Measurements from ENCODE around the gene RFX8.

The RFX8 gene

GRCh38 chr2:101402630-101403029 lies 72.3 kb downstream of the RFX8 start:
- peaks cover 0 to 3% of the 10 kb centered on the region in 2 donors for H3K27me3 ChIP-seq
- TF ChIP-seq, protein P1, sequence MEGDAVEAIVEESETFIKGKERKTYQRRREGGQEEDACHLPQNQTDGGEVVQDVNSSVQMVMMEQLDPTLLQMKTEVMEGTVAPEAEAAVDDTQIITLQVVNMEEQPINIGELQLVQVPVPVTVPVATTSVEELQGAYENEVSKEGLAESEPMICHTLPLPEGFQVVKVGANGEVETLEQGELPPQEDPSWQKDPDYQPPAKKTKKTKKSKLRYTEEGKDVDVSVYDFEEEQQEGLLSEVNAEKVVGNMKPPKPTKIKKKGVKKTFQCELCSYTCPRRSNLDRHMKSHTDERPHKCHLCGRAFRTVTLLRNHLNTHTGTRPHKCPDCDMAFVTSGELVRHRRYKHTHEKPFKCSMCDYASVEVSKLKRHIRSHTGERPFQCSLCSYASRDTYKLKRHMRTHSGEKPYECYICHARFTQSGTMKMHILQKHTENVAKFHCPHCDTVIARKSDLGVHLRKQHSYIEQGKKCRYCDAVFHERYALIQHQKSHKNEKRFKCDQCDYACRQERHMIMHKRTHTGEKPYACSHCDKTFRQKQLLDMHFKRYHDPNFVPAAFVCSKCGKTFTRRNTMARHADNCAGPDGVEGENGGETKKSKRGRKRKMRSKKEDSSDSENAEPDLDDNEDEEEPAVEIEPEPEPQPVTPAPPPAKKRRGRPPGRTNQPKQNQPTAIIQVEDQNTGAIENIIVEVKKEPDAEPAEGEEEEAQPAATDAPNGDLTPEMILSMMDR (IDR thresholded peaks at IDR 0.05), result no peak
- no peaks in the 10 kb centered on the region for H3K4me1 ChIP-seq
- H3K4me3 ChIP-seq, result no peak overlapping the region
- no peak overlapping the region for H3K27ac ChIP-seq
- H3K36me3 ChIP-seq, result no peaks in the 10 kb centered on the region
- no peaks in the 10 kb centered on the region for H3K9me3 ChIP-seq
- no peak for DNase-seq
- intact Hi-C loops (cut with DNase I; ENCODE audit: low total_unique reads), result no loop called here

GRCh38 chr2:101401906-101402305 lies 73.0 kb downstream of the RFX8 start:
- no peaks in the 10 kb centered on the region for H3K4me1 ChIP-seq
- no peaks in the 10 kb centered on the region for H3K9me3 ChIP-seq
- no peak overlapping the region for H3K27ac ChIP-seq
- no peak for DNase-seq
- intact Hi-C loops (cut with DNase I; ENCODE audit: low total_unique reads), result no loop called here
- H3K36me3 ChIP-seq, result no peaks in the 10 kb centered on the region
- TF ChIP-seq, protein P1 (IDR thresholded peaks at IDR 0.05), result no peak
- H3K27me3 ChIP-seq, result peaks cover 0 to 3% of the 10 kb centered on the region in 2 donors
- no peak overlapping the region for H3K4me3 ChIP-seq

- Histone ChIP-seq H3K4me3 (no peak overlapping the region), H3K27me3 (peaks cover 0 to 3% of the 10 kb centered on the region in 2 donors), H3K4me1 (no peaks in the 10 kb centered on the region), H3K36me3 (no peaks in the 10 kb centered on the region), H3K27ac (no peak overlapping the region), H3K9me3 (no peaks in the 10 kb centered on the region)
- intact Hi-C loops (cut with DNase I; ENCODE audit: low total_unique reads), result no loop called here
- TF ChIP-seq, protein P1 (IDR thresholded peaks at IDR 0.05), result no peak
- no peak for DNase-seq
These were observed 73.6 kb downstream of the RFX8 start for GRCh38 chr2:101401326-101401665.

DNA sequence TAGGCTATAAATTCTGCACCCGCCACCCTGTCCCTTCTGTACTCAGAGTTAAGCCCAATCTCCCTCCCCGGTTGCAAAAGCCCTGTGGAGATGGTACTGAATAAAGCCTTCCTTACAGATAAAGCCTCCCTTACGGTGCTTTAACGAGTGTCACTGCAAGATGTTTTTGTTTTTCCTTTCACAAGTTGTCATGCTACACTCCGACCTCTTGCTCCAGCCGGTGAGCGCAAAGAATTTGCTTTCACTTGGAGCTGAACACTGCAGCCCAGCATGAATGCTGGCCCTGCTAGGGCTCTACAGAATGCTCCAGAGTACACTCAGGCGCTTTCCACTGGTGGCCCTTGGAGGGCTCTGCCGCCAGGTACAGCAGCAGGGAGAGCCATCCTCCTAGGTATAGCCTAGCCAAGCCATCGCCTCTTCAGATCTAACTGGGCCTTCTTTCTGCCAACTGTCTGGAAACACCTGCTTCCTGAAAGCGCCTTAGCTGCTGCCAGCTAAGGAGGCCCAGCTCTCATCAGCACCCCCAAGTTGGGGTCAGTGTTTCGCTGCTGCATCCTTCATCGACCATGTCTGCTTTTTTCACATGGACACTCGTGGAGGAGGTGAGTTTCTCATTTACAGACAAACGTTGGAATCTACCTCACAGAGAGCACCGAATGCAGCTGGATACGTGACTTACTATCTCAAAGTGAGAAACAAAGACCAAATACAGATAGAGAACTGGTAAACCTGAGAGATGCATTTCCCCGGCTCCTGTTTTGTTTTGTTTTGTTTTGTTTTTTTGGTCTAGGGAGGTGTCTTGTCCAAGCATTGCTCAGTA lies 74.2 kb downstream of the RFX8 start:
- intact Hi-C loops (cut with DNase I; ENCODE audit: low total_unique reads), result no loop called here

DNA sequence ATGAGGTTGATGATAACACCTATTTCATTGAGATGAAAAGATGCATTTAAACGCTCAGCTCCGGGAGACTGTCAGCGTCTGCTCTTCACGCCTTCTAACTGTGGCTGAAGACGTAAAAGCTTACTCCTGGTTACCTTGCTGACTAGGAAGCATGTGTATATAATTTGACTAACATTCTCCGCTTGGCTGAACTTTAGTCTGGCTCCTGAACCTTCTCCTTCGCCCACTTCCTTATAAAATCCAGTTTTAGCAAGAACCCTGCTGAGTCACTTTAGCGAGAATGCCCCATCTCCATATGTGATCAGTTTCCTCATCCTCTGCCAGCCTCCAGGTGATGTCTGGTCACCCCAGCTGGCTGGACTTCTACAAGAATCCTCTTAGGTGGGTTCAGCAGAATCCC lies 74.9 kb downstream of the RFX8 start:
- TF ChIP-seq, protein P1 (IDR thresholded peaks at IDR 0.05), result no peak
- intact Hi-C loops (cut with DNase I; ENCODE audit: low total_unique reads), result no loop called here
- no peaks in the 10 kb centered on the region for H3K4me1 ChIP-seq
- H3K27ac ChIP-seq, result no peak overlapping the region
- no peaks in the 10 kb centered on the region for H3K9me3 ChIP-seq
- H3K36me3 ChIP-seq, result no peaks in the 10 kb centered on the region
- no peak for DNase-seq
- peaks cover 0 to 3% of the 10 kb centered on the region in 2 donors for H3K27me3 ChIP-seq
- no peak overlapping the region for H3K4me3 ChIP-seq

More for the DNA sequence above, 74.2 kb downstream of the RFX8 start:
- Histone ChIP-seq H3K4me1 (no peaks in the 10 kb centered on the region), H3K27ac (no peak overlapping the region), H3K36me3 (no peaks in the 10 kb centered on the region), H3K27me3 (peaks cover 0 to 3% of the 10 kb centered on the region in 2 donors), H3K9me3 (no peaks in the 10 kb centered on the region), H3K4me3 (no peak overlapping the region)
- no peak for DNase-seq
- TF ChIP-seq, protein P1 (IDR thresholded peaks at IDR 0.05), result no peak

Measured in tibial artery (tissue), 4 donors.